Neuronal stem cell (in vitro differentiated cells): ENCODE results near the gene SEL1L3.

Source experiments
- DNase-seq: peaks from one replicate; pipeline ENCODE4 v3.0.0-alpha.2; 2013; ENCODE audit warnings: low spot score
- H2AFZ ChIP-seq: one replicate; pipeline ENCODE4 v1.6.1; 2013; ENCODE audit warnings: mild to moderate bottlenecking, low read length, inconsistent platforms
- H2AK5ac ChIP-seq: 2 replicates; pipeline ENCODE4 v1.6.1; 2013; ENCODE audit warnings: low read depth, mild to moderate bottlenecking, inconsistent platforms, low read length, moderate library complexity, mixed read lengths
- H2BK120ac ChIP-seq: 2 replicates; pipeline ENCODE4 v1.6.1; 2013; ENCODE audit warnings: low read depth, mild to moderate bottlenecking, inconsistent platforms, low read length, moderate library complexity, mixed read lengths
- H2BK12ac ChIP-seq: one replicate; pipeline ENCODE4 v1.6.1; 2013; ENCODE audit warnings: low read length, inconsistent platforms
- H2BK15ac ChIP-seq: 2 replicates; pipeline ENCODE4 v1.6.1; 2013; ENCODE audit warnings: mild to moderate bottlenecking, low read length, inconsistent platforms, mixed read lengths
- H2BK5ac ChIP-seq: one replicate; pipeline ENCODE4 v1.6.1; 2013; ENCODE audit warnings: inconsistent platforms, mild to moderate bottlenecking, low read length, moderate library complexity
- H3K14ac ChIP-seq: one replicate; pipeline ENCODE4 v1.6.1; 2013; ENCODE audit warnings: low read length, inconsistent platforms
- H3K18ac ChIP-seq: 2 replicates; pipeline ENCODE4 v1.6.1; 2013; ENCODE audit warnings: low read length, inconsistent platforms
- H3K23ac ChIP-seq: 2 replicates; pipeline ENCODE4 v1.6.1; 2013; ENCODE audit warnings: low read depth, mild to moderate bottlenecking, mixed read lengths, low read length, inconsistent platforms; ENCODE audit not compliant: poor library complexity
- H3K27ac ChIP-seq: replicated peaks from 3 replicates; pipeline ENCODE4 v1.5.1; 2013; ENCODE audit warnings: low read length, inconsistent platforms
- H3K27me3 ChIP-seq, 3 experiments: 2 replicates each; pipeline ENCODE4 v1.6.1; 2013; ENCODE audit warnings: low read length in 3 of 3, mild to moderate bottlenecking in 2 of 3, inconsistent platforms in 1 of 3, low read depth in 1 of 3, mixed read lengths in 1 of 3, moderate library complexity in 1 of 3; ENCODE audit not compliant: control insufficient read depth in 3 of 3, insufficient read depth in 3 of 3
- H3K36me3 ChIP-seq, 2 donors: replicated peaks in 1 of 2; 2 replicates each; pipeline ENCODE4 v1.6.1; 2013; ENCODE audit warnings: low read length in 2 of 2; ENCODE audit not compliant: control insufficient read depth in 2 of 2, insufficient read depth in 2 of 2
- H3K4ac ChIP-seq: 2 replicates; pipeline ENCODE4 v1.6.1; 2013; ENCODE audit warnings: inconsistent platforms, mild to moderate bottlenecking, low read length, moderate library complexity
- H3K4me1 ChIP-seq, 2 donors: 1 replicate in 1 of 2; 2 replicates in 1 of 2; pipeline ENCODE4 v1.6.1; 2013; ENCODE audit warnings: low read length in 2 of 2, low read depth in 1 of 2; ENCODE audit not compliant: control insufficient read depth in 2 of 2, insufficient read depth in 1 of 2
- H3K4me2 ChIP-seq: one replicate; pipeline ENCODE4 v1.6.1; 2013; ENCODE audit warnings: mild to moderate bottlenecking, low read length, inconsistent platforms; ENCODE audit not compliant: insufficient read depth, poor library complexity, severe bottlenecking
- H3K4me3 ChIP-seq, 2 donors: 2 replicates each; pipeline ENCODE4 v1.5.1; 2013; ENCODE audit warnings: low read length in 2 of 2, mild to moderate bottlenecking in 2 of 2, inconsistent platforms in 1 of 2, moderate library complexity in 1 of 2
- H3K79me1 ChIP-seq: one replicate; pipeline ENCODE4 v1.6.1; 2013; ENCODE audit warnings: low read depth, mild to moderate bottlenecking, inconsistent platforms, low read length, moderate library complexity
- H3K9ac ChIP-seq: one replicate; pipeline ENCODE4 v1.6.1; 2013; ENCODE audit warnings: mild to moderate bottlenecking, low read depth, low read length, inconsistent platforms; ENCODE audit not compliant: poor library complexity
- H3K9me3 ChIP-seq, 2 donors: replicated peaks in 1 of 2; 2 replicates each; pipeline versions ENCODE3 to v1.6.1; 2013; ENCODE audit warnings: low read length in 2 of 2, mild to moderate bottlenecking in 2 of 2, inconsistent platforms in 1 of 2, low read depth in 1 of 2, mixed read lengths in 1 of 2, moderate library complexity in 1 of 2; ENCODE audit not compliant: control insufficient read depth in 2 of 2, insufficient read depth in 1 of 2
- H4K8ac ChIP-seq: one replicate; pipeline ENCODE4 v1.6.1; 2013; ENCODE audit warnings: low read depth, mild to moderate bottlenecking, inconsistent platforms, low read length, moderate library complexity
- H4K91ac ChIP-seq: one replicate; pipeline ENCODE4 v1.6.1; 2013; ENCODE audit warnings: low read length, low read depth, mild to moderate bottlenecking, inconsistent platforms; ENCODE audit not compliant: poor library complexity
- WGBS, 2 donors: extraction: QIAGEN DNeasy Blood & Tissue Kit; methylation state at CpG; one replicate each; pipeline ENCODE4 v1.1.7; 2013; ENCODE audit warnings: missing lambda C conversion rate in 2 of 2, mixed read lengths in 1 of 2; ENCODE audit not compliant: insufficient read length in 2 of 2, insufficient replicate concordance in 1 of 2; ENCODE audit errors: extremely low coverage in 2 of 2; 5-methylcytosine and 5-hydroxymethylcytosine counted together

SEL1L3 gene

GRCh38 chr4:25760048-25760447 lies 102.7 kb downstream of the SEL1L3 start:
- no peak overlapping the region for H2BK12ac ChIP-seq
- H3K4me2 ChIP-seq, result no peak overlapping the region
- DNase-seq, result no peak
- H2BK15ac ChIP-seq, result no peak overlapping the region
- no peak overlapping the region for H3K18ac ChIP-seq
- H3K4ac ChIP-seq, result no peak overlapping the region
- H3K9ac ChIP-seq, result no peak overlapping the region
- H2AK5ac ChIP-seq, result no peak overlapping the region
- no peaks in the 10 kb centered on the region for H3K9me3 ChIP-seq
- no CpG with 5 or more reads among the region's 4 CpGs for WGBS, 2 donors
- no peak overlapping the region for H2AFZ ChIP-seq
- no peak overlapping the region for H3K4me3 ChIP-seq
- H2BK5ac ChIP-seq, result no peak overlapping the region
- H3K79me1 ChIP-seq, result no peaks in the 10 kb centered on the region
- no peak overlapping the region for H2BK120ac ChIP-seq
- no peak overlapping the region for H3K14ac ChIP-seq
- H3K27ac ChIP-seq, result no peak overlapping the region
- H3K4me1 ChIP-seq, result peaks cover 0 to 1% of the 10 kb centered on the region in 2 donors
- H4K91ac ChIP-seq, result no peak overlapping the region
- H3K27me3 ChIP-seq, result no peaks in the 10 kb centered on the region
- no peak overlapping the region for H4K8ac ChIP-seq
- H3K23ac ChIP-seq, result no peak overlapping the region
- peaks cover 0 to 3% of the 10 kb centered on the region in 2 donors for H3K36me3 ChIP-seq

- Histone ChIP-seq H3K23ac (no peak overlapping the region), H3K4me3 (no peak overlapping the region), H3K4me2 (no peak overlapping the region), H3K9ac (no peak overlapping the region), H2AK5ac (no peak overlapping the region), H3K27me3 (no peaks in the 10 kb centered on the region), H2BK12ac (no peak overlapping the region), H3K9me3 (no peaks in the 10 kb centered on the region), H4K91ac (no peak overlapping the region), H3K27ac (no peak overlapping the region), H2BK5ac (no peak overlapping the region), H2AFZ (no peak overlapping the region), H3K18ac (no peak overlapping the region), H3K36me3 (peaks cover 0 to 3% of the 10 kb centered on the region in 2 donors), H3K79me1 (no peaks in the 10 kb centered on the region), H3K4ac (no peak overlapping the region), H2BK120ac (no peak overlapping the region), H3K14ac (no peak overlapping the region), H3K4me1 (peaks cover 0 to 1% of the 10 kb centered on the region in 2 donors), H2BK15ac (no peak overlapping the region), H4K8ac (no peak overlapping the region)
- WGBS, 2 donors, result no CpG with 5 or more reads among the region's 8 CpGs
- DNase-seq, result no peak
Measured at GRCh38 chr4:25759101-25759500, 103.7 kb downstream of the SEL1L3 start.

- H3K36me3 ChIP-seq, result peaks cover 0 to 6% of the 10 kb centered on the region in 2 donors
- H3K4me3 ChIP-seq, result no peak overlapping the region
- no peak overlapping the region for H2BK12ac ChIP-seq
- no peaks in the 10 kb centered on the region for H3K27me3 ChIP-seq
- H3K18ac ChIP-seq, result peak overlapping the region; percentile 61
- no peak overlapping the region for H2AFZ ChIP-seq
- H3K9me3 ChIP-seq, result no peaks in the 10 kb centered on the region
- H3K9ac ChIP-seq, result no peak overlapping the region
- H2BK120ac ChIP-seq, result no peak overlapping the region
- no peak overlapping the region for H4K8ac ChIP-seq
- no peak overlapping the region for H4K91ac ChIP-seq
- H3K4me2 ChIP-seq, result no peak overlapping the region
- no peak for DNase-seq
- H3K14ac ChIP-seq, result no peak overlapping the region
- no peak overlapping the region for H2BK5ac ChIP-seq
- H3K27ac ChIP-seq, result no peak overlapping the region
- H2AK5ac ChIP-seq, result no peak overlapping the region
- WGBS, 2 donors, result no CpG with 5 or more reads among the region's 8 CpGs
- H3K23ac ChIP-seq, result no peak overlapping the region
- no peak overlapping the region for H3K4ac ChIP-seq
- H3K4me1 ChIP-seq, result peaks cover 0 to 1% of the 10 kb centered on the region in 2 donors
- H2BK15ac ChIP-seq, result no peak overlapping the region
- H3K79me1 ChIP-seq, result no peaks in the 10 kb centered on the region
Measured at GRCh38 chr4:25757452-25757851, 105.3 kb downstream of the SEL1L3 start.

- Histone ChIP-seq H3K23ac (no peak overlapping the region), H2AFZ (peak overlapping the region; percentile 53), H3K18ac (no peak overlapping the region), H2BK15ac (no peak overlapping the region), H3K4me3 (no peak overlapping the region), H3K4me2 (no peak overlapping the region), H3K4ac (no peak overlapping the region), H3K9me3 (no peaks in the 10 kb centered on the region), H4K91ac (no peak overlapping the region), H2BK120ac (no peak overlapping the region), H2AK5ac (no peak overlapping the region), H3K9ac (no peak overlapping the region), H3K27ac (no peak overlapping the region), H2BK12ac (no peak overlapping the region), H3K36me3 (peaks cover 0 to 6% of the 10 kb centered on the region in 2 donors), H3K4me1 (peaks cover 0 to 1% of the 10 kb centered on the region in 2 donors), H3K14ac (no peak overlapping the region), H2BK5ac (no peak overlapping the region), H3K79me1 (no peaks in the 10 kb centered on the region), H3K27me3 (no peaks in the 10 kb centered on the region), H4K8ac (no peak overlapping the region)
- DNase-seq, result peak; percentile 12
- WGBS, 2 donors, result no CpG with 5 or more reads among the region's 5 CpGs
Measured at GRCh38 chr4:25756503-25756902, 106.3 kb downstream of the SEL1L3 start.
